Gastrocnemius medialis (tissue), 4 donors: ENCODE data around the gene UNC93A.

Experiments used
- POLR2A ChIP-seq, 2 donors: fragments of 450-650 bp; IDR thresholded peaks; one replicate each; pipeline ENCODE4 v1.6.1; 2017; ENCODE audit warnings: antibody characterized with exemption in 2 of 2, mild to moderate bottlenecking in 2 of 2, moderate library complexity in 2 of 2
- TF ChIP-seq, protein P1 (sequence below), 5 experiments: fragments of 450-650 bp in 3 of 5; fragments of 200-600 bp in 2 of 5; sonication (generic) in 2 of 5; IDR thresholded peaks in 4 of 5; conservative IDR thresholded peaks in 1 of 5; 1 replicate in 4 of 5; 2 replicates in 1 of 5; pipeline ENCODE4 v1.5.1; 2016 to 2019; ENCODE audit warnings: antibody characterized with exemption in 5 of 5, mild to moderate bottlenecking in 3 of 5, moderate library complexity in 3 of 5

DNA sequence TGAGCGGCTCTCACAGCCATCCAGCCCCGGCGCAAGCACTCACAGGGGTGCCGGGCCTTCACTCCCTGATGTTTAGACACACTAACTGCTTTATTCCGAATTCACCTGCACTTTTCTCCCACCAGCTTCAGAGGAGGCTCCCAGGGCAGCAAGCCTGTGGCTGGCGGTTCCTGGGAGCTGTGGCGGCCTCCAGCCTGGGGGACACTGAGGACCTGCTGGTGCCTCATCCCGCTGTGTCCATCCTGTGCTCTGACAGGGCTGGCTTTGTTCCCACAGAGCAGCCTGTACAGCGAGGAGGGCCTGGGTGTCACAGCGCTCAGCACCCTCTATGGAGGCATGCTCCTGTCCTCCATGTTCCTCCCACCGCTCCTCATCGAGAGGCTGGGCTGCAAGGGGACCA, 3.1 kb downstream of the UNC93A start:
- TF ChIP-seq, protein P1, sequence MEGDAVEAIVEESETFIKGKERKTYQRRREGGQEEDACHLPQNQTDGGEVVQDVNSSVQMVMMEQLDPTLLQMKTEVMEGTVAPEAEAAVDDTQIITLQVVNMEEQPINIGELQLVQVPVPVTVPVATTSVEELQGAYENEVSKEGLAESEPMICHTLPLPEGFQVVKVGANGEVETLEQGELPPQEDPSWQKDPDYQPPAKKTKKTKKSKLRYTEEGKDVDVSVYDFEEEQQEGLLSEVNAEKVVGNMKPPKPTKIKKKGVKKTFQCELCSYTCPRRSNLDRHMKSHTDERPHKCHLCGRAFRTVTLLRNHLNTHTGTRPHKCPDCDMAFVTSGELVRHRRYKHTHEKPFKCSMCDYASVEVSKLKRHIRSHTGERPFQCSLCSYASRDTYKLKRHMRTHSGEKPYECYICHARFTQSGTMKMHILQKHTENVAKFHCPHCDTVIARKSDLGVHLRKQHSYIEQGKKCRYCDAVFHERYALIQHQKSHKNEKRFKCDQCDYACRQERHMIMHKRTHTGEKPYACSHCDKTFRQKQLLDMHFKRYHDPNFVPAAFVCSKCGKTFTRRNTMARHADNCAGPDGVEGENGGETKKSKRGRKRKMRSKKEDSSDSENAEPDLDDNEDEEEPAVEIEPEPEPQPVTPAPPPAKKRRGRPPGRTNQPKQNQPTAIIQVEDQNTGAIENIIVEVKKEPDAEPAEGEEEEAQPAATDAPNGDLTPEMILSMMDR (IDR thresholded peaks at IDR 0.05 in 4 of 5, conservative IDR thresholded peaks at IDR 0.05 in 1 of 5) = no peak
- no peak for TF ChIP-seq POLR2A (IDR thresholded peaks at IDR 0.05)
